Activated CD4-positive, alpha-beta T cell treated with anti-CD3 and anti-CD28 coated beads for 36 hours (primary cell): ENCODE measurements around the gene LHPP. TPM values are rescaled to one million over a fixed set of nuclear protein-coding genes. Genes with fewer than 3 reads are reported as not detected.

Source experiments
- ATAC-seq: fragments of 200-7000 bp; cut with Tn5 transposase; one replicate; pipeline ENCODE4 v1.10.0; 2021; ENCODE audit warnings: mild to moderate bottlenecking, moderate library complexity
- CTCF ChIA-PET: fragments of 350-600 bp; sonication (Branson Sonifier 250); formaldehyde crosslinking; loops from one replicate; lab custom pipeline; 2021; ENCODE audit warnings: antibody characterized with exemption; lab: Charles Lee
- POLR2A ChIA-PET: fragments of 350-600 bp; sonication (Branson Sonifier 250); formaldehyde crosslinking; loops from one replicate; lab custom pipeline; 2021; ENCODE audit warnings: antibody characterized with exemption, inconsistent platforms; lab: Charles Lee
- DNase-seq: peaks from one replicate; pipeline ENCODE4 v3.0.0-alpha.2; 2020
- H3K27ac Mint-ChIP-seq: one replicate; pipeline ENCODE4 v1.8.0; 2021; ENCODE audit warnings: mixed read lengths
- H3K27me3 Mint-ChIP-seq: one replicate; pipeline ENCODE4 v1.8.0; 2021; ENCODE audit warnings: mixed read lengths
- H3K36me3 Mint-ChIP-seq: one replicate; pipeline ENCODE4 v1.8.0; 2021; ENCODE audit warnings: low read depth, mixed read lengths
- H3K4me1 Mint-ChIP-seq: one replicate; pipeline ENCODE4 v1.8.0; 2021; ENCODE audit warnings: mixed read lengths
- H3K4me3 Mint-ChIP-seq: one replicate; pipeline ENCODE4 v1.8.0; 2021; ENCODE audit warnings: mild to moderate bottlenecking, moderate library complexity, mixed read lengths
- H3K9me3 Mint-ChIP-seq: one replicate; pipeline ENCODE4 v1.8.0; 2021; ENCODE audit warnings: low read depth, mixed read lengths
- intact Hi-C, 2 experiments: fragments of 100-400 bp; cut with DNase I in 1 of 2; cut with micrococcal nuclease in 1 of 2; formaldehyde crosslinking; loops; one replicate each; pipeline versions ENCODE4 v1.14.2 to v1.15.1; 2022 to 2024; cut with DNase I, micrococcal nuclease
- total RNA-seq, 2 experiments: library from RNA; stranded (reverse); gene quantifications; one replicate each; pipeline ENCODE4 v1.2.3, GENCODE V29; 2021

Gene LHPP
- total RNA-seq, 2 experiments from 2014 or later: 11.5 to 14.0 TPM

DNA sequence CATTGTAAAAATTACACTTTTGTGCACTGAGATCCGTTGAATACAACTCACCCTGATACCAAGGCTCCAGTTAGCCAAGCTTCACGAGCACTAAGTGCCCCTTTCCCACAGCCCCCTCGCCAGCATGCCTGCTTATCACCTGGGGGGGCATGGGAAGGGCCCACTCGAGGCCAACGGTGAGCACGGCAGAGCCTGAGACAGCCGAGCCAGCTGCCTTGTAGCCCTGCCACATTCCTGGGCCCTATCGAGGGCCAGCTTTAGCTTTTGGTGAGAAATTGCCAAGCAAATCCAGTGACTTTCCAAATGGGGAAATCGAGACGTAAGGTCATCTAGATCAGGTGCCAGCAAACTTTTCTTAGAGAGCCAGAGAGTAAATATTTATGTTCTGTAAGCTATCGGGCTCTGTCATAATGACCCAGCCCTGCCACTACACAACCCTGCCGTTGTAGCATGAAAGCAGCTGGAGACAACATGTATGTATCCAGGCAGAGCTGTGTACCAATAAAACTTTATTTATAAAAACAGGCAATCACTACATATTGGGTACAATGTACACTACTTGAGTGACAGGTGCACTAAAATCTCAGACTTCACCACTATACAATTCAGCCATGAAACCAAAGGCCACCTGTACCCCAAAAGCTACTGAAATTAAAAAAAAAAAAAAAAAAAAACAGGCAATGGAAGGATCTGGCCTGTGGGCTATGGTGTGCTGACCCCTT lies 198.9 kb downstream of the LHPP start:
- intact Hi-C loops: no loop called here
- Mint-ChIP-seq H3K27me3 (no peaks in the 10 kb centered on the region), H3K36me3 (peaks cover 2% of the 10 kb centered on the region), H3K4me1 (peaks cover 48% of the 10 kb centered on the region), H3K27ac (no peak overlapping the region), H3K9me3 (no peaks in the 10 kb centered on the region), H3K4me3 (no peak overlapping the region)
- DNase-seq: no peak
- ChIA-PET CTCF (interaction anchor here (0.6 to 3.4 kb wide), 6 partner anchors 10 to 1639 kb away, joined by 3 to 12 read pairs (median 3); no protein-coding TSS in a partner anchor), POLR2A (no interaction called here)
- no peak for ATAC-seq

DNA sequence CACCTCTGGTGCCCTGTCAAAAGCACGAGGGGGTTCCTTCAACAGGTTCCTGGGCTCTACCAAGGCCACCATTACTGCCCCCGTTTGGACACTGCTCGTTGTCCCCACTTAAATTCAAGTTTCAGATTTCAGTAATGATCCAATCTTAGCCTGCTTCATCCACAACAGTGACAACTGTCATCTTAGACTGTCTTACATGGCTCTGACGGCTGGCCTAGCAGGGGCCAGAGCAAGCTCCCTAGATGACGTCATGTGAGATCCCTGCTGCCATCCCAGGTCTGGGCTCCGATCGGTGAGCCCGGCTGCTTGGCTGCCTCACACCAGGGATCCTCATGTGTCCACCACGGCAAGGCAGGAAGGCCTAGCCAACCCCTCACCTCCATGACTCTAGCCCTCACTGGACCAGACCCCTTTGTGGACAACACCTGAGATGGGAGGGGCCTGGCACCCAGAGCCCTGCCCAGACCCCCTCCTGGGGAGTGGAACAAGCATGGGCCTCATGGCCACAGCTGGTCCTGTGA lies 200.1 kb downstream of the LHPP start:
- ATAC-seq: no peak
- no peak for DNase-seq
- no peak overlapping the region for H3K4me3 Mint-ChIP-seq
- H3K27me3 Mint-ChIP-seq: no peaks in the 10 kb centered on the region
- H3K4me1 Mint-ChIP-seq: peaks cover 39% of the 10 kb centered on the region
- ChIA-PET POLR2A (no interaction called here), CTCF (interaction anchor here (0.5 to 3.4 kb wide), 4 partner anchors 9 to 114 kb away, joined by 3 to 12 read pairs (median 4); no protein-coding TSS in a partner anchor)
- intact Hi-C loops: no loop called here
- H3K9me3 Mint-ChIP-seq: no peaks in the 10 kb centered on the region
- no peak overlapping the region for H3K27ac Mint-ChIP-seq
- peaks cover 2% of the 10 kb centered on the region for H3K36me3 Mint-ChIP-seq

DNA sequence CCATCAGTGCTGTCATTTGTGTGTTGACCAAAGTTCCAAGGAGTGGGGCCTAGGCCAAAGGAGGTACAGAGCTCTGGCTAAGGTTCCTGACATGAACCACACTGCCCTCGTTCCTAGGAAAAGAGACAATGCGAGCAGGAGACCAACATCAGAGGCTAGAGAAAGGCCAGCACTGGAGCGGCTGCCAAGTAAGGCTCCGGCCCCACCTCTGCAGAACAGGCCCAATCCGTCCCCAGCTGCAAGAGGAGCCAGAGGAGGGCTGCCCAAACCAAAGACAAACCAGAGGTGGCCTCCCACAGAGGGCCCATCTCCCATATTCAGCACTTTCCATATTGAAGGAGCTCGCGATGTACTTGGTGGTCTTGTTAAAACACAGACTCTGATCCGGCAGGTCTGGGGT lies 201.6 kb downstream of the LHPP start:
- no peaks in the 10 kb centered on the region for H3K27me3 Mint-ChIP-seq

More for the DNA sequence above, 201.6 kb downstream of the LHPP start:
- H3K36me3 Mint-ChIP-seq: peaks cover 2% of the 10 kb centered on the region
- H3K27ac Mint-ChIP-seq: no peak overlapping the region
- ChIA-PET POLR2A (no interaction called here), CTCF (interaction anchor here (1.1 to 3.4 kb wide), 3 partner anchors 9 to 78 kb away, joined by 5 to 12 read pairs (median 6); no protein-coding TSS in a partner anchor)
- intact Hi-C loops: no loop called here
- ATAC-seq (no peak), DNase-seq (no peak)
- peaks cover 29% of the 10 kb centered on the region for H3K4me1 Mint-ChIP-seq
- H3K4me3 Mint-ChIP-seq: no peak overlapping the region
- no peaks in the 10 kb centered on the region for H3K9me3 Mint-ChIP-seq

Other genes starting within 250 kb of the LHPP start
- 10 to 100 TPM; 36.5 to 39.6 TPM for gene OAT, start 42.9 kb upstream of the LHPP start, total RNA-seq
- not detected for gene NKX1-2, start 11.8 kb upstream of the LHPP start, total RNA-seq